NCI-H2081 treated with DMSO at 0.1 percent for 48 hours (cell line): ENCODE results near the gene RXYLT1.
"Not testable (repeated sequence)": the region's sequence is repeated elsewhere in the genome, so short reads cannot be mapped to it uniquely, and the experiment has no call there.

Source experiments
- DNase-seq: peaks from one replicate; lab custom pipeline; 2025; lab: John Stamatoyannopoulos, UW

The RXYLT1 gene

GRCh38 chr12:63779498-63780481 is at the start of gene RXYLT1:
Gene RXYLT1, plus strand, starts transcription at chr12:63779909. Its CDS starts 52 bp downstream, at chr12:63779961.
- no peak for DNase-seq

- DNase-seq: not testable (repeated sequence)
Observed at GRCh38 chr12:63732779-63733178, 46.9 kb upstream of the RXYLT1 start.

- not testable (repeated sequence) for DNase-seq
Observed at GRCh38 chr12:63733585-63733984, 46.1 kb upstream of the RXYLT1 start.

- not testable (repeated sequence) for DNase-seq
Observed at GRCh38 chr12:63740551-63740950, 39.2 kb upstream of the RXYLT1 start.

GRCh38 chr12:63741431-63741830 is 38.3 kb upstream of the RXYLT1 start:
- DNase-seq: not testable (repeated sequence)

- DNase-seq: not testable (repeated sequence)
Observed at GRCh38 chr12:63744110-63744509, 35.6 kb upstream of the RXYLT1 start.

- DNase-seq: not testable (repeated sequence)
Observed at GRCh38 chr12:63746470-63746869, 33.2 kb upstream of the RXYLT1 start.

GRCh38 chr12:63747136-63747535 is 32.6 kb upstream of the RXYLT1 start:
- DNase-seq: not testable (repeated sequence)

- DNase-seq: no peak
Observed at GRCh38 chr12:63747553-63747952, 32.2 kb upstream of the RXYLT1 start.

GRCh38 chr12:63752283-63752682 is 27.4 kb upstream of the RXYLT1 start:
- DNase-seq: no peak

GRCh38 chr12:63752841-63753240 is 26.9 kb upstream of the RXYLT1 start:
- no peak for DNase-seq

- no peak for DNase-seq
Observed at GRCh38 chr12:63753743-63754142, 26.0 kb upstream of the RXYLT1 start.

- DNase-seq: no peak
Observed at GRCh38 chr12:63764481-63764880, 15.2 kb upstream of the RXYLT1 start.

GRCh38 chr12:63766498-63766897 is 13.2 kb upstream of the RXYLT1 start:
- no peak for DNase-seq

GRCh38 chr12:63770375-63770774 is 9.3 kb upstream of the RXYLT1 start:
- DNase-seq: no peak

GRCh38 chr12:63777340-63777739 is 2.4 kb upstream of the RXYLT1 start:
- no peak for DNase-seq

GRCh38 chr12:63782466-63782865 is 2.8 kb downstream of the RXYLT1 start:
- no peak for DNase-seq

- no peak for DNase-seq
Observed at GRCh38 chr12:63787306-63787705, 7.6 kb downstream of the RXYLT1 start.

- DNase-seq: no peak
Observed at GRCh38 chr12:63790608-63790945, 10.9 kb downstream of the RXYLT1 start.

GRCh38 chr12:63792338-63792737 is 12.6 kb downstream of the RXYLT1 start:
- peak; percentile 81 for DNase-seq

- DNase-seq: no peak
Observed at GRCh38 chr12:63795032-63795687, 15.5 kb downstream of the RXYLT1 start.

GRCh38 chr12:63795944-63796343 is 16.2 kb downstream of the RXYLT1 start:
- no peak for DNase-seq

GRCh38 chr12:63802012-63802608 is 22.4 kb downstream of the RXYLT1 start:
- peak; percentile 44 for DNase-seq
